Fibroblast of gingiva (primary cell): ENCODE data around the gene SYTL1.

ENCODE experiments used
- DNase-seq: peaks from one replicate; pipeline ENCODE4 v3.0.0-alpha.2; 2011; ENCODE audit warnings: low read depth

Gene SYTL1

DNA sequence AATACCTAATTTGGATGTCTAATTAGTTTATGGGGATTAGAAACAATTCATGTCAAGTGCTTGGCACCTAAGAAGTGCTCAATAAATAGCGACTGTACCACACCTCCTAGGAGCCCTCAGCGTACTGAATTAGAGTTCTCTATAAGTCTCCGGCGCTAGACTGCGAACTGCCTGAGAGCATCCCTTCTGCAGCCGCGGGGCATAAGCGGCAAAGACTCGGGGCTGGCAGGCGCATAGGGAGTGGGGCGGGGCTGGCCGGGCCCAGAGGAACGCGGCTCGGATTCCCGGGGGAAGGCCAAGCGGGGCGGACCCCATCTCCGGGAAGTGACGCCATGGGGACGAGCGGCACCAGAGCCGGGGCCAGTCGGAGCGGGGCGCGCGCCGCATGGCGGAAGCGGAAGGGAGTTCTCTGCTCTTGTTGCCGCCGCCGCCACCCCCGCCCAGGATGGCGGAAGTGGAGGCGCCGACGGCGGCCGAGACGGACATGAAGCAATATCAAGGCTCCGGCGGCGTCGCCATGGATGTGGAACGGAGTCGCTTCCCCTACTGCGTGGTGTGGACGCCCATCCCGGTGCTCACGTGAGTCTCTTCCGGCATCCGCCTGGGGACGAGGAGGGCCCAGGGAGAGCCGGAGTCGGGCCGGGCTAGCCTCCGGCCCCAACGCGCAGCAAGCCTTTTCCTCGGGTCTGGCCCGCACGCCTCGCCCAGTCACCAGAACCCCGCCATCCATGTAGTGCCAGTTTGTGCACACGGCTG is 19.8 kb upstream of the SYTL1 start, which contains the start of gene TMEM222:
TSS of gene TMEM222 (plus strand) at position 351 of the 756 bp plus-strand sequence. CDS start at position 386, 35 bp downstream.
- DNase-seq, result peak; percentile 97

DNA sequence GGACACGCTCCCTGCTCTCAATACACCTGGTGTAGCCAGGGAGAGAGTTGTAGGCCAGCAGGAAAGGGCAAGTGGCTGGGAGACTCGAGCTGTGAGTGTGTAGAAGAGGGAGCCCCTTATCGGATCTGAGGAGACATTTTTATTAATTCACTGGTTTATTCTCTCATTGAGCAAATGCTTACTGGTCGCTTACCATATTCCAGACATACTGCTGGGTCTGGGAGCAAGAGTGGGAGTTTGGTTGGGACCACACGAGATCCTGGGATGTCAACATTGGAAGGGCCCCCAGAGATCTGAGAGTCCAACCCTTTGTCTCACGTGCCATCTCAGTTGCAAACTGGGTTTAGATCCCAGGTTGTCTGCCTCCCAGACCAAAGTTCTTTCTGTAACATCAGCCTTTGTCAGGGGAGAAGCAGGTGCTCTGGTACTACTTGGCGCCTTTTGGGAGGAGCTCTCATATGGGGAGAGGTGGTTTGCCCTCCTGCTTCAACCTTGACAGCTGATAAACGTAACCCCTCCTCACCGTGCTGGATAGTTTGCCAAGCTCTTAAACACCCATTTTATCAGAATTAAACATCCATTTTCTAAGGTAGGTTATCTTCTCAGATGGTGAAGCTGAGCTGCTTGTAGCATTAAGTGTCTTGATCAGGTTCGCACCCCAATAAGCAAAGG is 19.1 kb upstream of the SYTL1 start:
- no peak for DNase-seq

DNA sequence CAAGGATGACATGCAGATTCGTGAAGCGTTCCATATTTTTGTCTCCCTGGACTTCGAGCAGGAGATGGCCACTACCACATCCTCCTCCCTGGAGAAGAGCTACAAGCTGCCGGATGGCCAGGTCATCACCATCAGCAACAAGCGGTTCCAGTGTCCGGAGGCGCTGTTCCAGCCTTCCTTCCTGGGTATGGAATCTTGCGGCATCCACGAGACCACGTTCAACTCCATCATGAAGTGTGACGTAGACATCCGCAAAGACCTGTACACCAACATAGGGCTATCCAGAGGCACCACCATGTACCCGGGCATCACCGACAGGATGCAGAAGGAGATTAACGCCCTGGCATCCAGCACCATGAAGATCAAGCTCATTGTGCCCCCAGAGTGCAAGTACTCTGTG is 16.5 kb upstream of the SYTL1 start:
- no peak for DNase-seq

DNA sequence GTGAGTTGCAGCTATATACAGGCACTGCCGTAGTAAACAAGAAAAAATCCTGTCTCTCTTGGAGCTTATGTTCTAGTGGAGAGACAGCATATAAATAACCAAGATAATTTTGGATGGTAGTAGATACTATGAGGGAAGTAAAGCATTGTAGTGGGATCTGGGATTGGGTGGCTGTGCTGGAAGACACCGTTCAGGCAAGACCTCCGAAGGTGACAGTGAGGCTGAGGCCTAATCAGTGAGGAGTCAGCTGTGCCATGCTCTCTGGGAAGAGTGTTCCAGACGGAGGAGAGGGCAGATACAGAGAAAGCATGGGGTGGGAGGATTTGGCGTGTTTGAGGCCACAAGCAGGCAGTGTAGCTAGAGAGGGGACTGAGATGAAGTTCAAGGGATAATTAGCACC is 13.9 kb upstream of the SYTL1 start:
- DNase-seq, result no peak

DNA sequence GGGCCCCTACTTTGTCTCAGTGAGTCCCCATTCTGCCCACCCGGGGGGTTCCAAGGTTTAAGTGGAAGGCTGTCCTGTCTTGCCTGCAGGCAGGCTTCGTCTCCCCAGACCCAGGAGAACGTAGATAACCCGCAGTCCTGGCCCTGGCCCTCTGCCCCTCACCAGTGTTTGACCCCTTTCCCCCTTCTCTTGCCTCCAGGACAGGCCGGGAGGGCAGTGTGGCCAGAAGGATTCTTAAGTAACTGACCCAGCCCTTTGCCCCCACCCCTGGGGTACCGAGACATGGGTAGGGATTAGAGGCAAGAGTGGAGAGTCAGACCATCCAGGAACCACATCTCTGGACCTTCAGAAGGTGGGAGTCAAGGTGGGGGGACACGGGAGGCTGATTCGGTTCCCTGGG is 11.0 kb upstream of the SYTL1 start:
- no peak for DNase-seq

DNA sequence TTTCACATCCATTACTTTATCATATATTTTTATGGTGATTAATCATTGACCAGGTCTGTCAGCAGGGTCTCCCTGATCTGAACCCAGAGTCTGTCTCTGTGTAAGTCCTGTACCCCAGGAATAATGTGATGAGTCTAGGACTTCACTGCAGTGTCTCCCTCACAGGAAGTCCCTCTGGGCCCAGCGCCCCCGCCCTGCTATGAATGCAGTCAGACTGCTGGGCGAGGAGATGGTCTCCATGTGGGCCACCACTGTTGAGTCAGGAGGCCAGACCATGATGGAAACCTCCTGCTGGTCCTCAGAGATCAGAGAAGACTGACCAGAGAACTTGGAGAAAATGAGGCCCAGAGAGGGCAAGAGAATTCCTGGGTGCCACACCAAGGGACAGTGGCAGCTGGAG is 10.4 kb upstream of the SYTL1 start:
- no peak for DNase-seq

DNA sequence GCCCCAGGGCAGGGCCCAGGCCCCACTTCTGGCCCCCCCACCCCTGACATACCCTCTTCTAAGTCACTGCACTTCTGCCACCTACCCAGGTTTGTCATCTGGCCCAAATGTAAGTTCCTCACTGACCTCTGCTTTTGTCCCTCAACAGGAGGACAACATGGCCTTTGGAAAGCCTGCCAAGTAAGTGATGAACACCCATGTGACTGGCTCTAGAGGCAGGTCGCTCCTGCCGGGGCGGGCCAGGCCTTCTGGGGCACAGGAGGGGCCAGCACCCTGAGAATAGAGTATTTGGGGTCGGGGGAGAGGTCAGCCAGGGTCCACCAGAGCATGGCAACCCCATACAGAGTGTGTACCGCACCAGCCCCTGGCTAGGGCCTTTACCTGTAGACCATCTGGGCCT is 9.9 kb upstream of the SYTL1 start:
- DNase-seq, result no peak

DNA sequence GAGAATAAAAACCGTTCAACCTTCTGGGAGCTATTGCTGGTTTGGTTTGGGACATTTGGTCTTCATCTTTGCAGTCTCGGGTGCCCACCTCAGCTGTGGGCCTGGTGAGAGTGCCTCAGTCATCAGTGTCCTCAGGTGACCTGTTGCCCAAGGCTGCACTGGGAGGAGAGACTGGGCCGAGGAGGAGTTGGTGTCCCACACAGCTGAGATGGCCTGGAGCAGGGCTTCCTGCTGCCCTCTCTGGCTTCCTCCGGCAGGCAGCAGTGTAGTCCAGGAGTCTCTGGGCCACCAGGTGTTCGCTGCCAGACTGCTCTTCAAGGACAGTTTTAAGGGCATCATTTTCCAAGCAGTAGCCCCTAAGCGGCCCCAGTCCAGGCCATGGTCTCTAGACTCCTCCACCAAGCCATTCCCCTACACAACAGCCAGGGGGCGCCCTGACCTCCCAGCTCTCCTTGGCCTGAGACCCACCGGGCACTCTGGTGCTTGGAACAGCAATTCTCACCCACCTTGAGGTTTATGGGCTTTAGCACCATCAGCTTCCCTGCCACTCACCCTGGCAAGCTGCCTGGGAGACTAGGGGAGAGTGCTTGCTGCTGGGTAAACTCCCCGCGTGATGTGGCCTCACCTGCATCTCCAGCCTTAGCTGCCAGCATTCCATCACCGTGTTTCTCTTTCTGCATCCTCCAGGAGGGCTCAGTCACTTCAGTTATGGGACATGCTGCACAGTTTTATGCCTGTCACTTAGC is 9.1 kb upstream of the SYTL1 start:
- DNase-seq, result no peak

DNA sequence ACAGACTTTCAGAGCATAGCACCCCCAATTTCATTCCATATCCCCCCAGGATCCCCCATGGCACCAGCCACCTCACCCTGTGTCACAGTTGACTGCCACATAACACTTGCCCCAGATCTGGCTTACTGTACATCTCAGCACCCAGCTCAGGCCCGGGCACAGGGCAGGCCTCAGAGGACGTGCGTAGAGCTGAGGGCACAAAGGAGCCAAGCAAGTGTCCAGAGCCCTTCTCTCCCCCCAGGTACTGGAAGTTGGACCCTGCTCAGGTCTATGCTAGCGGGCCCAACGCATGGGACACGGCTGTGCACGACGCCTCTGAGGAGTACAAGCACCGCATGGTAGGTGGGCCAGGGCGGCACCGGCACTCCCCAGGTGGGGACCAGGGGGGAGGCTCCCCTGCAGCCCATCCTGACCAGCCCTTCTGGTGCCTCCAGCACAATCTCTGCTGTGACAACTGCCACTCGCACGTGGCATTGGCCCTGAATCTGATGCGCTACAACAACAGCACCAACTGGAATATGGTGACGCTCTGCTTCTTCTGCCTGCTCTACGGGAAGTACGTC is 8.0 kb upstream of the SYTL1 start:
- DNase-seq, result no peak

DNA sequence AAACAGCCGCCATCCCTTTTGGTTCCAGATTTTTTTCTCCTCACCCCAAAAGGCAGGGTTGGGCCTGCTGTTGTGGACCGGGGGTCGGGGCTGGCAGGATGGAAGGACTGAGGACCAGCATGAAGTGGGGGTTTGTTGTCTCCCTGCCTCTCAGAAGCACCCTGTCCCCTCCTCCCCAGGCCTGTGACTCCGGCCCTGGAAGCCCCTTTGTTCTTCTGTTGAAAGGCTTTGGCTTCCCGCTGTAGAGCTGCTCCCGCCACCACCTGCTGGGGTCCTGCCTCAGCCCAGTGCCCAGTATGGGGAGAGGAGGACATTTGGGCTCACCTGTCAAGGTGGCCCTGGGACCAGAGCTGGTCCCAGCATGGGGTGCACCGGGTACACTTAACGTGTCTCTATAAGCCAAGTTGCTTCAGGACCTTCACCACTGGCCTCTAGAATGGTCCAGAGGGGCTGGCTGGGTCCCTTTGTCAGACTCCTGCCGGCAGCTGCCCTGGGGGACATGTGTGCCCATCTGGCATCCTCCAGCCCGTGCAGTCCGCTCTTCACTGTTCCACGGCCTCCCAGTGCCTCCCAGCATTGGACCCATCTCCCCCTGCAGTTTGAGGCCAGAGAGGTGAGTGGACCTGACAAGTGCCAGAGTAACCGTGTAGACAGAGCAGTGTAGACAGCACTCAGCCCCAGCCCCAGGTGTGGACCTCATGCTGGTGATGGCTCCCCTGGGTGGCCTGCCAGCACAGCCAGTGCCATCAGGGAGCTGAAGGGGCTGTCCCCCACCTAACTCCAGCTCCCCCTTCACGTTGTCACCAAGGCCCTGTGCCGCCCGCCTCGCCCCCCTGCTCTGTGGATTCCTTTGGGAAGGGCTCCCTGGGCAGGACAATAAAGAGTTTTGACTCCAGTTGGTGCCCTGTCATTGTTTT is 6.1 kb upstream of the SYTL1 start:
- DNase-seq, result no peak

DNA sequence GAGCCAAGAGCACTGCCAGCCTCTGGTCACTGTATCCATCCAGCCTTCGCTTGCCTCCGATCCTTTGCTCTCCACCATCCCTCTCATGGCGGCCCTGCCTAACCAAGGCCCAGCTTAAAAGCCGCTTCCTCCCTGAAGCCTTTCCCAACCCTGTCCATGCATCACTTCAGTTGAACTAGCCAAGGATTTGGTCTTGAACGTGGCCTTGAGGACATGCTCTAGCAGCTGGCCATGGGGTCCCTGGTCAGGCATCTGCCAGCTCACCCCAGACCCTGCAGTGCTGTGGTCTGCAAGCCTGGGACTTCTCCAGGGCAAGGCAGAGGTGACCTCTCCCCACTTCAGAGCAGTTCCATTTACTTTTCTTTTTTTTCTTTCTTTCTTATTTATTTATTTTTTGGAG is 5.1 kb upstream of the SYTL1 start:
- DNase-seq, result no peak

DNA sequence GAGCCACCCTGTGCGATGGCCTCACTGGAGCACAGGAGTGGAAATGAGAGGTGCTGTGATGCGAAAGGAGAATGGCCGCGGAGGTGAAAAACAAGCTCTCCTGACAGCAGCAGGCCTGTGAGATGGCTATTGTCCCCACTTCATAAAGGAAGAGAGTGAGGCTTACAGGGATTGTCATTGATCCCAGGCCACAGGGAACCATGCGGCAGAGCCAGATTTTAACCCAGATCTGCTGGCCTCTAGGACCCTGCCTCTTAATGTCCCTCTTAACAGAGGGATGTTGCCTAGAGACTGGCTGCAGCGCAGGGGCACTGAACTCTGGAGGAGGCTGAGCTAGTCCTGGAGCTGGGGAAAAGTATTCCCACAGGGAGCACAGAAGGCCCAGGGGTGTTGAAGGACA is 3.1 kb upstream of the SYTL1 start:
- DNase-seq, result no peak

DNA sequence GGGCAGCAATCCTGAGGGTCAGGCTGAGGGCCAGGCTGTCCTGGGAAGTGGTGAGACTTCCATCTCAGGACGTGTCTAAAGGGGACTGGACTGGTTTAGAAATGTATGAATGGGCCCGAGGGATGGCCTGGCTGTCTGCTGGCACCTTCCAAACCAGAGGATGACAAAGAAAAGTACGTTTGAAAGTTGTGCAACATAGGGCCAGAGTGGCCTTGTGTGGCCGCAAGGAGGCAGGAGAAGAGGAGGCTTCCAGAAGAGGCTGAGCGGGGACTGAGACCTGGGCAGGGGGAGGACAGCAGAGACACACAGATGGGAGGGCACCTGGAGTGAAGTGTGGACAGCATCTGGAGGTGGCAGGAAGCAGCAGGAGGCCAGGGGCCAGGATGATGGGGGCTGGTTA is 2.6 kb upstream of the SYTL1 start:
- DNase-seq, result no peak

DNA sequence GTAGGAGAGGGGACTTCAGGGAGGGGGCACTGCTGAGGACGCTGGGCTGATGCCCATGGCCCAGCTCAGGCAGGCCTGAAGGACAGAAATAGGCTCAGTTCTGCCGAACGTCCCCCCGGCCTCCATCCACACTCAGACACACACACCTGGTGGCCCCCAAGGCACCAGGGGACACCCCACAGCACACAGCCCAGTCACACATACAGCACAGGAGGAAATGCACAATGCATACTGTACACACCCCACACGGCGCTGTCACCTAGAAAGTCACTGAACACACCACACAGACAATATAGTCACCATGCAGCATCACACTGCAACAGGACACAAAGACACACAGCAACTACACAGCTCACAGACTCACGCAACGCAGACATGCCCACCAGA is 562 bp downstream of the SYTL1 start:
- DNase-seq, result no peak

DNA sequence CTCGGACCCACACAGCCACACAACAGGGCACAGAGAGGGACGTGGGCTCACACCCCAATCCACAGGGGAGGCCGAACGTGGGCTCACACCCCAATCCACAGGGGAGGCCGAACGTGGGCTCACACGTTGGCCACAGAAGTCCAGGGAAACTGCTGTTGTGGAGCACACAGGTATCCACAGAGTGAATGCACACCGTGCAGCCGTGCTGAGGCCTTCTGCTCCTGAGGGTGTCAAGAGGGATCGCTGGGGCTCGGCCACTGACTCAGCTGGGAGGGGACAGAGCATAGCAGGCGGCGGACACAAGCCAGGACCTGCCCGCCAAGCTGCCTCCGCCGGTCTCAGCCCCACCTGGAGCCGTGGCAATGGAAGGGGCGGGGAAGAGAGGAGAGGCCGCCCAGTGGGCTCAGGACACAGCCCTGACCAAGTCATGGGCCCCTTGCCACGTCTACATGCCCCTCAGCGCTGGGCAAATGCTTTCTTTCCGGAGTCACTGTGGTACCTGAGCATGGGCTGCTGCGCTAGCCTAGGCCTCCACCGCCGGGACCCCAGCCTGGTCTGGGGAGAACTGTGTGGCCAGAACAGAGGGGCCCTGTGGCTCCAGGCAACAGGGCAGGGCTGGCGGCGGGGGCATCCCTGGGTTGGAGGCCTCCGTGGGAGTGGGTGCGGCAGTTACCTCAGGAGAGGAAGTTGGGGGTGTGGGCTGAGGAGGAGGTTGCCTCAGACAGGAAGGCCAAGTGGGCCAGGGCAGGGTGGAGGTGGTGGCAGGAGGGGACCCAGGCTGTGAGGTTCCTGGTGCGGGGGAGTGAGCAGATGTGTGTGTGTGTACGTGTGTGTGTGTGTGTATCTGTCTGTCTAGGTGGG is 1.2 kb downstream of the SYTL1 start:
- DNase-seq, result no peak

DNA sequence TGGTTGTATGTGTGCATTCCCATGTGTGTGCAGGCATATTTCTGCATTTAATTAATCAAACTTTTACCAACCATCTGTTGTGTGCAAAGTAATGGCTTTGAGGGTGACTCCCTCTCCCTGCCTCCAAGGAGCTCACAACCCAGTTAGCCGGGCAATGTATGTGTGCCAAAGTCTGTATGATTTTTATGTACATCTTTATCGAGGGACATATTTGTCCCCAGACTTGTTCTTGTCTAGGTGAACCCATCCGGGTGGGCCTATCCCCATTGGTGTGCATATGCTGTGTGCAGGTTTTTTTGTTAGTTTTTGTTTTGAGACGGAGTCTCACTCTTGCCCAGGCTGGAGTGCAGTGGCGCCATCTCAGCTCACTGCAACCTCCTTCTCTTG is 1.8 kb downstream of the SYTL1 start:
- DNase-seq, result no peak

DNA sequence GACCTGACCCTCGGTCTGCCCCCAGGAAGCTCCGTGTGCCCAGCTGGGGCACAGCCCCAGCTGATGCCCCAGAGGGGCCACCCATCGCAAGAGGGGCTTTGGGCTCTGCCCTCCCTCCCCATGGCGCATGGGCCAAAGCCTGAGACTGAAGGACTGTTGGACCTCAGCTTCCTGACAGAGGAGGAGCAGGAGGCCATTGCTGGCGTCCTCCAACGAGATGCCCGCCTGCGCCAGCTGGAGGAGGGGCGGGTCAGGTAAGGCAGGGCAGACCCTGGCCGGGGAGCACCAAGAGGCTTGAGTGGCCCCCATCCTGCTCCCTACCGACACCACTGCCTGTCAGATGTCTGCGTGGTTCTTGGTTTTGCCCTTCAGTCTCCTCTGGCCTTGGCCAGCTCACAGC is 3.5 kb downstream of the SYTL1 start:
- DNase-seq, result no peak

DNA sequence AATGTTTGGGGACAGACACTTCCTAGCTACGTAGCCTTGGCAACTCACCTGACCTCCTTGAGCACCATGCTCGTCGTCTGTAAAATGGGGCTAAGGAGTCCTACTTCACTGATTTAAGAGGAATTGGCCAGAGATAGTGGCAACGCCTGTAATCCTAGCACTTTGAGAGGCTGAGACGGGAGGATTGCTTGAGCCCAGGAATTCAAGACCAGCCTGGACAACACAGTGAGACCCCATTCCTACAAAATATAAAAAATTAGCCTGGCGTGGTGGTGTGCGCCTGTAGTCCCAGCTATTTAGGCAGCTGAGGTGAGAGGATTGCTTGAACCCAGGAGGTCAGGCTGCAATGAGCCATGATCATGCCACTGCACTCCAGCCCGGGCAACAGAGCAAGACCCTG is 4.5 kb downstream of the SYTL1 start:
- no peak for DNase-seq

DNA sequence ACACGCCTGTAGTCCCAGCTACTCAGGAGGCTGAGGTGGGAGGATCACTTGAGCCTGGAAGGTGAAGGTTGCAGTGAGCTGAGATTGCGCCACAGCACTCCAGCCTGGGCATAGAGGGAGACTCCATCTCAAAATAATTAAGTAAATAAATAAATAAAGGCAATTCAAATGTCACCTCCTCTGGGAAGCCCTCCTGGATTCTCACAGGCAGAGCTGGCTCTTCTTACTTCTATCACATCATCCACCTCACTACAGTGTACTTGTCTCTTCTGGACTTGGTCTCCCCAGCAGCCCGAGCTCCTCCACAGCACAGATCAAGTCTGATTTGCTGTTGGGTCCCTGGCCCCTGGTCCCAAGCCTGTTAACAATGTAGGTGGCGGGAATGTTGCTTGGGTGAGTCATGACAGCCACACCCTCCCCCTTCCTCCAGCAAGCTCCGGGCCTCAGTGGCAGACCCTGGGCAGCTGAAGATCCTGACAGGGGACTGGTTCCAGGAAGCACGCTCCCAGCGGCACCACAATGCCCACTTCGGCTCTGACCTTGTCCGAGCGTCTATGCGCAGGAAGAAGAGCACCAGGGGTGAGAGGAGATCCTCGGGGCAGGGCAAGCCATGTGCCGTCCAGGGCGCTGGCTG is 5.3 kb downstream of the SYTL1 start:
- no peak for DNase-seq
